ENCODE results near the gene PLPPR1.

DNA sequence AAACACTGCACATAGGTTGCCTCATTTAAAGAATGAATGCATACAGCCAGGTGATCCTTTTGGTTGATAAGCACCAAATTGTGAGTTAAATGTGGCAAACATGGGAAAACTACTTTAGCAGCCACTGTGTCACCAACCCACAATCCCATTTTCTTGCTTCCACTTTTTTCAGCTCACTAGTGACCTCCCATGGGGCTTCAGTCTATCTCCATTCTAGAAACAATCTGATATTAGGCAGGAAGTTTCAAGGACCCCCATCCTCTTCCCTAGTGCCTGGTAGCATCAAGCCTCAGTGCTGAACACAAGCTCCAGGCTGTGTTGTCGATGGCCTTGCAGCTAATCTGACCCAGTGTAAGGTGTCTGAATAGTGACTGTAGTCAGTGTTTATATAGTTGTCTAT lies 66.2 kb downstream of the PLPPR1 start:
- TF ChIP-seq, protein P1, sequence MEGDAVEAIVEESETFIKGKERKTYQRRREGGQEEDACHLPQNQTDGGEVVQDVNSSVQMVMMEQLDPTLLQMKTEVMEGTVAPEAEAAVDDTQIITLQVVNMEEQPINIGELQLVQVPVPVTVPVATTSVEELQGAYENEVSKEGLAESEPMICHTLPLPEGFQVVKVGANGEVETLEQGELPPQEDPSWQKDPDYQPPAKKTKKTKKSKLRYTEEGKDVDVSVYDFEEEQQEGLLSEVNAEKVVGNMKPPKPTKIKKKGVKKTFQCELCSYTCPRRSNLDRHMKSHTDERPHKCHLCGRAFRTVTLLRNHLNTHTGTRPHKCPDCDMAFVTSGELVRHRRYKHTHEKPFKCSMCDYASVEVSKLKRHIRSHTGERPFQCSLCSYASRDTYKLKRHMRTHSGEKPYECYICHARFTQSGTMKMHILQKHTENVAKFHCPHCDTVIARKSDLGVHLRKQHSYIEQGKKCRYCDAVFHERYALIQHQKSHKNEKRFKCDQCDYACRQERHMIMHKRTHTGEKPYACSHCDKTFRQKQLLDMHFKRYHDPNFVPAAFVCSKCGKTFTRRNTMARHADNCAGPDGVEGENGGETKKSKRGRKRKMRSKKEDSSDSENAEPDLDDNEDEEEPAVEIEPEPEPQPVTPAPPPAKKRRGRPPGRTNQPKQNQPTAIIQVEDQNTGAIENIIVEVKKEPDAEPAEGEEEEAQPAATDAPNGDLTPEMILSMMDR (IDR thresholded peaks at IDR 0.05) = no peak
- TF ChIP-seq POLR2A (IDR thresholded peaks at IDR 0.05) = no peak
